ENCODE data around the gene SLC27A2.

GRCh38 chr15:50229336-50229735 is 47.3 kb downstream of the SLC27A2 start:
- no peak for TF ChIP-seq TAF1 (IDR thresholded peaks at IDR 0.05; ENCODE audit: borderline replicate concordance, insufficient read depth, low read length)
- no peak for TF ChIP-seq REST (IDR thresholded peaks at IDR 0.05; ENCODE audit: insufficient read depth in 1 of 2, low read depth in 2 of 2, low read length in 2 of 2)
- no peak for TF ChIP-seq POLR2AphosphoS5 (IDR thresholded peaks at IDR 0.05; ENCODE audit: low read depth, low read length)
- no peak for TF ChIP-seq SIN3A (IDR thresholded peaks at IDR 0.05; ENCODE audit: borderline replicate concordance, insufficient read depth, low read length)
